SK-N-SH (cell line): Measurements from ENCODE around the gene PGA5.

Experiments
- CTCF ChIP-seq: fragments of 200-600 bp; sonication (generic); IDR thresholded peaks from 2 replicates; pipeline ENCODE4 v1.6.1; 2017; ENCODE audit warnings: antibody characterized with exemption, mild to moderate bottlenecking, moderate library complexity
- ELF1 ChIP-seq: IDR thresholded peaks from 2 replicates; pipeline ENCODE4 v1.4.0; 2012
- FOSL2 ChIP-seq: IDR thresholded peaks from 2 replicates; pipeline ENCODE4 v1.4.0; 2012; ENCODE audit warnings: low read depth, mild to moderate bottlenecking, moderate library complexity, borderline replicate concordance
- MAX ChIP-seq: IDR thresholded peaks from 2 replicates; pipeline ENCODE4 v1.4.0; 2012; ENCODE audit warnings: low read depth
- NFIC ChIP-seq: IDR thresholded peaks from 2 replicates; pipeline ENCODE4 v1.4.0; 2012; ENCODE audit warnings: borderline replicate concordance
- SMC3 ChIP-seq: IDR thresholded peaks from 2 replicates; pipeline ENCODE4 v1.6.1; 2012; ENCODE audit warnings: low read depth, low read length, improper control_type of control experiment
- USF2 ChIP-seq: fragments of 150-350 bp; IDR thresholded peaks from 2 replicates; pipeline ENCODE4 v1.6.1; 2017; ENCODE audit warnings: antibody characterized with exemption, low read length, low read depth, borderline replicate concordance

- TF ChIP-seq CTCF: no peak
- no peak for TF ChIP-seq NFIC
- TF ChIP-seq USF2: no peak
- no peak for TF ChIP-seq MAX
- no peak for TF ChIP-seq ELF1
- no peak for TF ChIP-seq FOSL2
- TF ChIP-seq SMC3: no peak
Measured at GRCh38 chr11:61194169-61194671, 46.8 kb upstream of the PGA5 start.
